ENCODE measurements around the gene PAQR5.

Gene PAQR5

GRCh38 chr15:69400850-69401249 is 102.1 kb downstream of the PAQR5 start:
- peaks cover 15% of the 10 kb centered on the region for H3K4me1 Mint-ChIP-seq
- no peaks in the 10 kb centered on the region for H3K36me3 Mint-ChIP-seq (ENCODE audit: low read depth)
- no peaks in the 10 kb centered on the region for H3K9me3 Mint-ChIP-seq
- no peak overlapping the region for H3K4me3 Mint-ChIP-seq
- H3K27ac Mint-ChIP-seq = no peak overlapping the region
- TF ChIP-seq, protein P1, sequence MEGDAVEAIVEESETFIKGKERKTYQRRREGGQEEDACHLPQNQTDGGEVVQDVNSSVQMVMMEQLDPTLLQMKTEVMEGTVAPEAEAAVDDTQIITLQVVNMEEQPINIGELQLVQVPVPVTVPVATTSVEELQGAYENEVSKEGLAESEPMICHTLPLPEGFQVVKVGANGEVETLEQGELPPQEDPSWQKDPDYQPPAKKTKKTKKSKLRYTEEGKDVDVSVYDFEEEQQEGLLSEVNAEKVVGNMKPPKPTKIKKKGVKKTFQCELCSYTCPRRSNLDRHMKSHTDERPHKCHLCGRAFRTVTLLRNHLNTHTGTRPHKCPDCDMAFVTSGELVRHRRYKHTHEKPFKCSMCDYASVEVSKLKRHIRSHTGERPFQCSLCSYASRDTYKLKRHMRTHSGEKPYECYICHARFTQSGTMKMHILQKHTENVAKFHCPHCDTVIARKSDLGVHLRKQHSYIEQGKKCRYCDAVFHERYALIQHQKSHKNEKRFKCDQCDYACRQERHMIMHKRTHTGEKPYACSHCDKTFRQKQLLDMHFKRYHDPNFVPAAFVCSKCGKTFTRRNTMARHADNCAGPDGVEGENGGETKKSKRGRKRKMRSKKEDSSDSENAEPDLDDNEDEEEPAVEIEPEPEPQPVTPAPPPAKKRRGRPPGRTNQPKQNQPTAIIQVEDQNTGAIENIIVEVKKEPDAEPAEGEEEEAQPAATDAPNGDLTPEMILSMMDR (IDR thresholded peaks at IDR 0.05; ENCODE audit: unreplicated experiment in 3 of 3) = no peak
- peaks cover 25% of the 10 kb centered on the region for H3K27me3 Mint-ChIP-seq (ENCODE audit: low read depth)

DNA sequence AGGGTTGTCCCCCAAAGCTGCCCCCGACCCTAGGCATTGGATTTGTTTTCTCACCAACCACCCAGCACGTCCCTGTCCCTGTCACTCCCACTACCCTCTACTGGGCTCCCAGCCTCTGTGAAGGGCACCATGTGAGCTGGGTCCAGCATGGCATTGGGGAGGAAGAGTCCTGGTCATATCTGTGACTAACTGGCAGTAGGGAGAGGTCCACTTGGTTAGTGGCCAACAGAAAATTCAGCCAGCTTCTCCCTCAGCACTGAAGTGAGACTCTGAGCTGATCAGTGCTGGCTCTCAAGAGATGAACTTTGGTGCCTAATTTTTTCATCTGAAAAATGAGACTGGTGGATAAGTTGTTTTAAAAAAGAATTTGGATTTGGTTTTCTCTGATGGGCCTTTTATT is 104.1 kb downstream of the PAQR5 start:
- H3K4me3 Mint-ChIP-seq = no peak overlapping the region
- peaks cover 22% of the 10 kb centered on the region for H3K27me3 Mint-ChIP-seq (ENCODE audit: low read depth)
- H3K36me3 Mint-ChIP-seq (ENCODE audit: low read depth) = no peaks in the 10 kb centered on the region
- no peaks in the 10 kb centered on the region for H3K9me3 Mint-ChIP-seq
- H3K4me1 Mint-ChIP-seq = peaks cover 15% of the 10 kb centered on the region
- H3K27ac Mint-ChIP-seq = no peak overlapping the region
- TF ChIP-seq, protein P1 (IDR thresholded peaks at IDR 0.05; ENCODE audit: unreplicated experiment in 3 of 3) = no peak

GRCh38 chr15:69403594-69403993 is 104.9 kb downstream of the PAQR5 start:
- TF ChIP-seq, protein P1 (IDR thresholded peaks at IDR 0.05; ENCODE audit: unreplicated experiment in 3 of 3) = no peak
- peaks cover 18% of the 10 kb centered on the region for H3K27me3 Mint-ChIP-seq (ENCODE audit: low read depth)
- H3K36me3 Mint-ChIP-seq (ENCODE audit: low read depth) = no peaks in the 10 kb centered on the region
- H3K4me1 Mint-ChIP-seq = peaks cover 15% of the 10 kb centered on the region
- H3K9me3 Mint-ChIP-seq = no peaks in the 10 kb centered on the region
- peak overlapping the region; percentile 0 to 56 (median 4) for H3K27ac Mint-ChIP-seq
- H3K4me3 Mint-ChIP-seq = no peak overlapping the region

GRCh38 chr15:69405110-69405509 is 106.4 kb downstream of the PAQR5 start:
- H3K36me3 Mint-ChIP-seq (ENCODE audit: low read depth) = no peaks in the 10 kb centered on the region
- H3K27ac Mint-ChIP-seq = no peak overlapping the region
- no peak overlapping the region for H3K4me3 Mint-ChIP-seq
- no peaks in the 10 kb centered on the region for H3K9me3 Mint-ChIP-seq
- TF ChIP-seq, protein P1 (IDR thresholded peaks at IDR 0.05; ENCODE audit: unreplicated experiment in 3 of 3) = no peak
- H3K27me3 Mint-ChIP-seq (ENCODE audit: low read depth) = peaks cover 13% of the 10 kb centered on the region
- H3K4me1 Mint-ChIP-seq = peaks cover 15% of the 10 kb centered on the region

GRCh38 chr15:69407719-69408400 is 109.1 kb downstream of the PAQR5 start:
- no peaks in the 10 kb centered on the region for H3K9me3 Mint-ChIP-seq
- TF ChIP-seq, protein P1 (IDR thresholded peaks at IDR 0.05; ENCODE audit: unreplicated experiment in 3 of 3) = no peak
- H3K4me3 Mint-ChIP-seq = no peak overlapping the region
- H3K36me3 Mint-ChIP-seq (ENCODE audit: low read depth) = no peaks in the 10 kb centered on the region
- no peak overlapping the region for H3K27ac Mint-ChIP-seq
- peaks cover 15% of the 10 kb centered on the region for H3K4me1 Mint-ChIP-seq
- H3K27me3 Mint-ChIP-seq (ENCODE audit: low read depth) = peaks cover 8% of the 10 kb centered on the region

DNA sequence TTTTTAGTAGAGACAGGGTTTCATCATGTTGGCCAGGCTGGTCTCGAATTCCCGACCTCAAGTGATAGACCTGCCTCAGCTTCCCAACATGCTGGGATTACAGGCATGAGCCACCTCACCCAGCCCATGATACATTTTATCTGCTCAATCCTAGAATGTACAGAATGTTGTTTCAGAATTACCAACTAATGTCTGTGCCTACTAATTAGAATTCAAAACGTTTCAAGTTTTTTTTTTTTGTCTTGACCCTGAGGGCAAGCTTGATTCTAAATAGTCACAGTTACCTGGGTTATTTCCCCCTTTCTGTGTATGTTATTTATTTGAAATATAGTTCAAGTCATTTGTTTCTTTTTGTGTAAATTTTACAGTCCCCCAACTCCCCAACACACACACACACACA is 110.1 kb downstream of the PAQR5 start:
- no peaks in the 10 kb centered on the region for H3K36me3 Mint-ChIP-seq (ENCODE audit: low read depth)
- no peaks in the 10 kb centered on the region for H3K9me3 Mint-ChIP-seq
- H3K4me1 Mint-ChIP-seq = peaks cover 8% of the 10 kb centered on the region
- H3K4me3 Mint-ChIP-seq = no peak overlapping the region
- H3K27ac Mint-ChIP-seq = no peak overlapping the region
- TF ChIP-seq, protein P1 (IDR thresholded peaks at IDR 0.05; ENCODE audit: unreplicated experiment in 3 of 3) = no peak
- H3K27me3 Mint-ChIP-seq (ENCODE audit: low read depth) = peaks cover 3% of the 10 kb centered on the region
